Activated CD4-positive, alpha-beta T cell treated with anti-CD3 and anti-CD28 coated beads, Interleukin-2, Interleukin-4, amounts not matched to agents 100 ng/mL and 50 ng/mL, durations not matched to agents 16 hours and 8 hours (primary cell): ENCODE results near the gene NELL1.

Source experiments
- DNase-seq: peaks from one replicate; pipeline ENCODE4 v3.0.0-alpha.2; 2020; ENCODE audit warnings: low spot score

NELL1 gene

DNA sequence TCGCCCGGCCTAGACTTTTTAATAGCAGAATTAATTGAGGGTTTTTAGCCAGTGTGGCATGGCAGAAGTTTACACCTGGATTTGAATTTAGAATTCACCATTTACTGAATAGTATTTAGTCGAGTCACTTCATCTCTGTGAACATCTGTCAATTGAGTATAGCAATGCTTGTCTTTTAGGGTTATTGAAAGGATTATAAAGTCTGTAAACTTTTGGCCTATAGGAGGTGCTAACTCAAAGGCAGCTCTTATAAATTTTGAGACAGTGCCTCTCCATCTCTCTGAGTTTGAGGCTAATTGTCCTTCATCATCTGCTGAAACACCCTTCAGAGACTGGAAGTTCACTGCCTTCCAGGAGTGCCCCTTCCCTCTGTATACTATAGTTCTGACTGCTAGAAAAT is 205.0 kb downstream of the NELL1 start:
- DNase-seq: no peak

- no peak for DNase-seq
These were observed 206.5 kb downstream of the NELL1 start for GRCh38 chr11:20875889-20876288.

DNA sequence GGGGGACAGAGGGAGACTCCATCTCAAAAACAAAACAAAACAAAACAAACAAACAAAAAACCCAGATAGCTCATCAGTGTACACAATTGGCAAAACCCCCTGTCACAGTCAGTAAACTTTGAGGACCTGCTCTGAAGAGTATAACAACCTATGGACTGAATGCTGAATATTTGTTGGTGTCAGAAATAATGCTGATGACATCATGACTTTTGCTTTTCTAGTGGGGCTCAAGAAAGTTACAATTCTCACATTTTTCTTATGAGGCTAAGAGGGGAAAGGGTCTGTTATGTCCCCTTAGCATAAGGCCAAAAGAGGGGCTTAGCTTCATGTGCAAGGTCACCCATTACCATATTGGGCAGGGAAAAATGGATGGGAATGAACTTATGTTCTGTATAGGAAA is 207.4 kb downstream of the NELL1 start:
- DNase-seq: no peak

DNA sequence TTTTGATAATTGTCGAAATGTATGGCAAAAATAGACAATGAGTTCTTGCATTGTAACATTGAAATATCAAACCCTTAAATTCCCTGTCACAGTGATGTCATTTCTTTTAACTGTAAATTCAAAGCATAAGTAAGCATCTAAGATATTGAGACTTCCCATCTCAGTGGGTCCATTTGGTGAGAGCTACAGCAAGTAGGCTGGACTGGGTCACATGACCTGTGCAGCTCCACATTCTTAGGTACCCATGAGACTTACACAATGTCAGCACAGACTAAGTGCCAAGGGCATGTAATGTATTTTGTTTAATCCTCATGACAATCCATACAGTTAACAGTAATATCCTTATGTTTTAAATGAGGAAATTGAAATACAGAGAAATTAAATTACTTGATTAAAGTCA is 210.7 kb downstream of the NELL1 start:
- DNase-seq: no peak

DNA sequence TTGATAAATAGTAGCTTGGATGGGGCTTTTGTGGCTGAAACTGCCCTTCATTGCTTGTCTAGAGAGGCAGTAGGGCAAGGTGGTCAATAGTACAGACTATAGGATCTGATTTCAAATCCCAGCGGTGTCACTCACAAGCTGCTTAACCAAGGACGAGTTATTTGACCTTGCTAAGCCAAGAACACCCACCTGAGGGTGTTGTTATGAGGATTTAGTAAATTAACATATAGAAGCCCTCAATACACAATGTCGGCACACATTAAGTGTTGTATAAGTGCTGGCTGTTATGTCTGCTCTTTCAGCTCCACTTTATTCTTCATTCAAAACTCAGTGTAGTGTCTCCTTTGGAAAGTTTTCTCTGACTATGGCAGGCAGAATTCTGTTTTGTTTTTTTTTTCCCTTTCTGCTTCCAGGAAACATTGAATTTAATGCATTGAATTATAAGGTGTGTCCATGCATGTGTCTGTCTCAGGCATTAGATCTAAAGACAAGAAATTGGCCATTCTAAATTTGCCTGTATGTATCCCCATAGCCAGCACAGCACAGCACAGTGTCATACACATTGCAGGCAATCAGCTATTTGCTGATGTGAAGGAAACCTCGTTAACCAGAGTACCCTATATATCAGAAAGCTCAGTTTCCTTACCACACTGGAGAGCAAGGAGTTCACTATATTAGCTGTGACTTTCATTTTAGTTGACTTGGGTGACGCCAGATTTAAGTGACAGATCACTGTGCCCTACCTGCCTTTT is 212.1 kb downstream of the NELL1 start:
- no peak for DNase-seq

DNA sequence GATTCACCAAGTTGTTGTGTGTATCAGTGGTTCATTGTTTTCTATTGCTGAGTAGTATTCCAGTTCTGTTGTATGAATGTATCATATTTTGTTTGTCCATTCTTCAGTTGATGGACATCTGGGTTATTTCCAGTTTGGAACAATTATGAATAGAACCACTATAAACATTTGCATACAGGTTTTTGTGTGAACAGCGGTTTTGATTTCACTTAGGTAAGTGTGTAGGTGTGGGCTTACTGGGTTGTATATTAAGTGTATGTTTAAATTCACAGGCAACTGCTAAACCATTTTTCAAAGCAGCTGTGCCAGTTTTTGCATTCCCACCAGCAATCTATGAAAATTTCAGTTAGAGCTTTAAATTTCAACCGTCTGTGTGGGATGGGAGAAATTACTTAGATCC is 217.8 kb downstream of the NELL1 start:
- no peak for DNase-seq

DNA sequence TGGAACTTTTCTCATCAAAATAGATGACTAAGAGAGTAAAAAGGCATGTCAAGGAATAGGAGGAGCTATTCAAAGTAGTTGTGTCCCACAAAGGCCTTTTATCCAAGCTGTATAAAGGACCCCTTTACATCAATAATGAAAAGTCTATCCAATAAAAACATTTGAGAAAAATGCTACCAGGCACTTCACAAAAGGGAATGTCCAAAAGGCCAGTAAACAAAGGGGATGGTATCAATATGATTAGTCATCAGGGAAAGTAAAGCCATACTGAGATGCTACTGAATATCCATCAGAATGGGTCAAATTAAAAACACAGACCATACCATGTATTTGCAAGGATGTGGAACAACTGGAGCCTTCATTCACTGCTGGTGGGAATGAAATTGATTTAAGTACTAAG is 224.9 kb downstream of the NELL1 start:
- no peak for DNase-seq

DNA sequence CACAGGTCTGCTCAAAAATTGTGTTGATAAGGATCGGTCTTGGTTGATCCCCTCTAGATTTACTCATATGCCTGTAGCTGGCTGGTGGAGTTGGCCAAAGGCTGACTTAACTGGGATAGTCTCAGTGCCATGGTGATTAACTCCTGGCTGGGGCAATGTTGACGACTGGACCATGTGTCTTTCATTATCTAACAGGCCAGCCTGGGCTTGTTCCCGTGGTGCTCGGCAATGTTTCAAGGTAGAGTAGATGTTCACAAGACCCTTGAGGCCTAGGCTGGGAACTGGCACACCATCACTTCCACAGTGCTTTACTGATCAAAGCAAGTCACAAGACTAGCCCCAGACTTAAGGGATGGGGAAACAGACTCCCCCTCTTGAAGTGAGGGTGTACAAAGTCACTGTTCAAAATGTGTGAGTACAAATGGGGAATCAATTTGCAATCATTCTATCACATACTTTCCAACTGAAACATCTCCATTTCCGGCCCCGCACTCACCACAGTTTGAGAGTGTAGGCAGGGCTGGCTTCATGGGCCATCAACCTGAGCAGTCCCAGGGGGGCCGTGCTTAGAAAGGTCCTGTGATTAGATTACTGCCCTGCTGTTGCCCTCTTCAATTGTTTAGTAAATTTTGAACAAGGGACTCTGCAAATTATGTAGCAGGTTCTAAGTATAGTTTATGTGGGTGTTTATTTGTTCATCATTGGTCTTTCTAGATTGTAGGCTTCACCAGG is 240.8 kb downstream of the NELL1 start:
- DNase-seq: no peak

DNA sequence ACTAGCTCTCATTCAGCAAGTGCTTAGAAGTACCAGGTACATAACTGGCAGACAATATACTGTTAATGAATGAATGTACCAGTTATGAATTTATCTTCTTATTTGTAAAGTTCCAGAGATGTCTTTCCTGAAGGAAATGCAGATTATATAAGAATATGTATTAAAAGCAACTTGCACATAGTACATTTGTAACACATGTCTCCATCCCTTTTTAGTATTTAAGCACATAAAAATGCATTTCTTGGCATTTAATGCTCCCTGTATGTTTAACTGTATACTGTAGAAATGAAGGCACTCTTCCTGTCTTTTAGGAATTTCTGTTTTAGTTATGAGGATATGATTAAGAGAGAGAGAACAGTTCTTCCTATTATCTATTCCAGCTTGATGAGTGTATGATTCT is 241.3 kb downstream of the NELL1 start:
- DNase-seq: no peak

- no peak for DNase-seq
These were observed 242.9 kb downstream of the NELL1 start for GRCh38 chr11:20912065-20912821.

DNA sequence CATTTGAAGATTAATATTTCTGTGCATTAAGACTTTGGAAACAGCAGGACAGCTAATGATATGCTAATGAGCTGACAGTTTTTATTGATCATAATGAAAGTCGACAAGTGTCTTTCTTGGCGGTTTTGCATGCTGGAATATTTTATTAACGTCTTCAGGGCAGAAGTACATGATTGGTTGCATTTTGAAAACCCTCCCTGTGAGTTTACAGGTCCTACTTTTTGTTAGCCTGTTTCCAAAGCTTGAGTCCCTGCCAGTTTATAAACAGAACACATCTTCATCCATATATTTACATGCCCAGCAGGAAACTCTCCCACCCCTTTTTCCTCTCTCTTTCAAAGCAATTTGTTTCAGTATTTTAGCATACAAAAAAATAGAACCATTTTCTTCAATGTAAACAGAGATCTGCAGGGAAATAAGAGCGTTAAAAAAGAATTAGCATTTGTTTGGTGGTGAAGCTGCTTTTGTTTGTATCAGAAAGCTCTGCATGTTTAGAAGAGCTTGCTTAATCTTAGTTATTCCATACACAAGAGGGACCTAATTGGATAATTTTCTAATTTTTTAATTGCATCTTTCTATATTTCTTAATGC is 243.6 kb downstream of the NELL1 start:
- no peak for DNase-seq

GRCh38 chr11:20917306-20917705 is 247.9 kb downstream of the NELL1 start:
- DNase-seq: no peak

DNA sequence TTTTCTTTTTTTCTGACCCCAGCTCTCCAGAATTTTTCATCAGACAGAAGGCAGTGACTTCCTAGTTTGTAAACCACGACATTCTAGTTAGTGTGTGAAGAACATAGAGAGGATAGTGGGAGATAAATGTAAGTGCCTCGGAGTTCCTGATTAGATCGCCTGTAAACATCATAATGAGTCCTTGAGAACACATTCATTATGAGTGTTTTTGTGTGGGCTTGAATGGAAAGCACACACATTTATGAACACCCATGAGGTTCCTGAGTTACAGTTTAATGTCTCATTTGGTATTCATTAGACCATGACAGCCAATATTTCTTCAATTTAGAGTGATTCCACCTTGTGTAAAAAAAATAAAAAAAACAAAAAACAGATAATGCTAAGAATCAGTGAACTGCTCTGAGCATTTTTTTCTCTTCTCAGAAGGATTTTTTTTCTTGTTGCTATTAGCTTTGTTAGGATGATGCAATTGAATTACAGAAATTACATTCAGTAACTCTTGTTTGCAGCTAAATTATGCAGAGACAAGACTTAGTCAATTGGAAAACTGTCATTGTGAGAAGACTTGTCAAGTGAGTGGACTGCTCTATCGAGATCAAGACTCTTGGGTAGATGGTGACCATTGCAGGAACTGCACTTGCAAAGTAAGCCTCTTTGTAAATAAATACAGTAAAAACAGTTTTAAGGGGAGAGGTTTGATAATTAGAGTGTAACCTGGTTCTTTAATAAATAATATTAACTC is 257.6 kb downstream of the NELL1 start:
- DNase-seq: no peak

DNA sequence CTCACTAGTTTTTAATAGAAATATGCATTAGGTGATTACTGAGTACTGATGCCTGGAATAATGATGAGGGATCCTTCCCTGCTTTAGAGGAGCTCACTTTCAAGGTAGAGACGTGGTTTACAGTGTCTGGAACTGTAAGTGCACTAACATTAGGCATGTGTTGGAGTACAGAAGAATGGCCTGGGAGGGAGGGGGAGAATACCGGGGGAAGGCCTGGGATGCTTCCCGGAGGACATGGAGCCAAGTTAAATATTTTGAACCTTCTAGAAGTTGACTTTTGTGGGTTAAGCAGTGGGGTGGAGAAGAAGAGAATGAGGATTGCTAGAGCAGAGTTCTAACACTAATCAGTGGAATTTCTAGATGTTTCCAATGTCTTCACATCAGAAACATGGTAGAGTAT is 261.6 kb downstream of the NELL1 start:
- no peak for DNase-seq

GRCh38 chr11:20933086-20933485 is 263.7 kb downstream of the NELL1 start:
- DNase-seq: no peak

GRCh38 chr11:20933958-20934357 is 264.6 kb downstream of the NELL1 start:
- DNase-seq: no peak

GRCh38 chr11:20934516-20934915 is 265.1 kb downstream of the NELL1 start:
- no peak for DNase-seq

- no peak for DNase-seq
These were observed 268.4 kb downstream of the NELL1 start for GRCh38 chr11:20937826-20938225.

DNA sequence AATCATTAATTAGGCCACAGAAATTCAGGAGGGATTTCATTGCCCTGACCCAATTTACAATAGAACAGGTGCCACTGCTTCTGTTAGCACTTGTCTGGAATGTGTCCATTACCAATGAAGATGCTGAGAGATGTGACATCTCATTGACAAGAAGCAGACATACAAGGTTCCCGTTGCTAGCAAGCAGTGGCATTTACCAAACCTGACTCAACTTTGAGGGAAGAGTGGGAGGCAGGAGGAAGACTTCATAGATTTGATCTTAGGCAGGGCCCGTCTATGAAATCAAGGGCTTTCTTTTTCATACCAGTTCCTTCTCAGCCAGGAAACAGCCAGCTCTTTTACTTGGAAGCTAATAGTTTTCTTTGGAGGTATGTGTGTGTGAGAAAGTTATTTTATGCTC is 280.2 kb downstream of the NELL1 start:
- DNase-seq: no peak

DNA sequence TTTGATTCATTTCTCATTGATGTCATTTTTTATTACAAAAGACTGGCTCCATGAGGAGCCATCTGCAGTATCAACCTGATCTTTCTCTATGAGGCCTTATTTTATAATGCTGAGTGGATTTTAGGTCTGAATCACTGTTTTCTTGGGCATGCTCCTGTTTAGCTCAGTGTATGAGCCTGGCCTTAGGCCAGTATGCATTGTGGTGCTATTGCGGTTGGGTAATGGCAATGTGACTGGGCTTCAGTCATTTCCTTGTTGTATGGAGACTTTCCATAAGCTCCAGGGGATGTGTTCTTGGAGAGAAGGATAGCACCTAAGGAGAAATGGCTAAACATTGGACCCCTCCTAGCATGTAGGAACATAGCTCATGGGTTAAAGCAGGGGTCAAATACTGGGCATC is 293.2 kb downstream of the NELL1 start:
- DNase-seq: no peak

GRCh38 chr11:20963596-20963995 is 294.2 kb downstream of the NELL1 start:
- no peak for DNase-seq

DNA sequence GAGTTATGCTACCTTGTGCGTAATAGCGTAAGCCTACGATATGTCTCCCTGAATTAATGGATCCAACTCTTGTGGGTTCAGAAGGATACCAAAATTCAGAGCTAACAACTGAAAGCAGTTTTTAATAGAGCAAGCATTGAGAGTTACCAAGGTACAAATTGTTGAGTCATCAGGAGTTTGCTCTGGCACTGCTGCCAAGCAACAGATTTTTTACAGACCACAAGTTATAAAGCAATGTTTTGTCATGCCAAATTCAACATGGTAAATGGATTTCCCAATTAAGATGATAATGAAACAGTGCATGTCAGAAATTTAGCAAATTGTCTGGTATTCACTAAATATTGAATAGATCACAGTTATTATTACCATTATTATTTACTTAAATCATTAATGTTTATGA is 295.6 kb downstream of the NELL1 start:
- DNase-seq: no peak
